A673 (cell line): ENCODE measurements around the gene LENG8. TPM values are rescaled to one million over a fixed set of nuclear protein-coding genes. Genes with fewer than 3 reads are reported as not detected.

Experiments used
- BruUV-seq: library from RNA; stranded (reverse); fragments of 400-500 nt; replicated peaks from 2 replicates; lab custom pipeline; 2021; lab: Mats Ljungman, UMichigan
- CTCF ChIA-PET: fragments of 300-600 bp; sonication (Branson Sonifier 250); formaldehyde crosslinking; loops from one replicate; lab custom pipeline; 2022; ENCODE audit warnings: antibody characterized with exemption; lab: Charles Lee
- POLR2A ChIA-PET: fragments of 300-600 bp; sonication (Branson Sonifier 250); formaldehyde crosslinking; loops from one replicate; lab custom pipeline; 2022; ENCODE audit warnings: antibody characterized with exemption; ENCODE audit not compliant: low non-redundant PET; lab: Charles Lee
- DNase-seq: peaks from one replicate; pipeline ENCODE4 v3.0.0-alpha.2; 2015; ENCODE audit warnings: low spot score
- H3K27ac ChIP-seq: fragments of 200-600 bp; sonication (generic); 2 replicates; pipeline ENCODE4 v1.5.1; 2016; ENCODE audit warnings: mixed run types, low read depth, mild to moderate bottlenecking, mixed read lengths, antibody characterized with exemption, low read length; ENCODE audit not compliant: poor library complexity, severe bottlenecking
- H3K27me3 ChIP-seq: fragments of 200-600 bp; sonication (generic); replicated peaks from 2 replicates; pipeline ENCODE4 v1.6.1; 2017; ENCODE audit warnings: mixed run types, low read depth, mild to moderate bottlenecking, mixed read lengths, antibody characterized with exemption, low read length; ENCODE audit not compliant: insufficient read depth, poor library complexity
- H3K36me3 ChIP-seq: fragments of 200-600 bp; sonication (generic); 2 replicates; pipeline ENCODE4 v1.6.1; 2016; ENCODE audit warnings: mixed run types, mild to moderate bottlenecking, mixed read lengths, antibody characterized with exemption, low read length; ENCODE audit not compliant: insufficient read depth, poor library complexity, severe bottlenecking
- H3K4me1 ChIP-seq: fragments of 200-600 bp; sonication (generic); 2 replicates; pipeline ENCODE4 v1.6.1; 2017; ENCODE audit warnings: mixed run types, mild to moderate bottlenecking, mixed read lengths, antibody characterized with exemption, low read length; ENCODE audit not compliant: insufficient read depth, poor library complexity, severe bottlenecking
- H3K4me3 ChIP-seq: fragments of 200-600 bp; sonication (generic); 2 replicates; pipeline ENCODE4 v1.5.1; 2016; ENCODE audit warnings: low read depth, mixed run types, mild to moderate bottlenecking, mixed read lengths, low read length; ENCODE audit not compliant: poor library complexity, severe bottlenecking
- H3K9me3 ChIP-seq: fragments of 200-600 bp; sonication (generic); 2 replicates; pipeline ENCODE4 v1.6.1; 2016; ENCODE audit warnings: mixed run types, low read depth, mild to moderate bottlenecking, mixed read lengths, antibody characterized with exemption, low read length; ENCODE audit not compliant: poor library complexity, severe bottlenecking
- EZH2 ChIP-seq: fragments of 200-600 bp; sonication (generic); IDR thresholded peaks from 2 replicates; pipeline ENCODE4 v1.6.1; 2017; ENCODE audit warnings: borderline replicate concordance, low read depth, mild to moderate bottlenecking, mixed read lengths, antibody characterized with exemption, low read length; ENCODE audit not compliant: poor library complexity, severe bottlenecking
- intact Hi-C: fragments of 100-400 bp; cut with micrococcal nuclease; formaldehyde crosslinking; loops from one replicate; pipeline ENCODE4 v1.10.0; 2022; ENCODE audit not compliant: unreplicated experiment
- total RNA-seq: library from RNA; stranded (reverse); gene quantifications from 2 replicates; pipeline ENCODE4 v1.2.3, GENCODE V29; 2021
- TF ChIP-seq, protein P1 (sequence below): fragments of 300-800, 200-600 bp; sonication (generic); conservative IDR thresholded peaks from 2 replicates; pipeline ENCODE4 v1.5.1; 2017; ENCODE audit warnings: low read depth, mild to moderate bottlenecking, antibody characterized with exemption, low read length, moderate library complexity, mixed read lengths

LENG8 gene
- total RNA-seq, 1 experiment from 2014 or later: 129 TPM

DNA sequence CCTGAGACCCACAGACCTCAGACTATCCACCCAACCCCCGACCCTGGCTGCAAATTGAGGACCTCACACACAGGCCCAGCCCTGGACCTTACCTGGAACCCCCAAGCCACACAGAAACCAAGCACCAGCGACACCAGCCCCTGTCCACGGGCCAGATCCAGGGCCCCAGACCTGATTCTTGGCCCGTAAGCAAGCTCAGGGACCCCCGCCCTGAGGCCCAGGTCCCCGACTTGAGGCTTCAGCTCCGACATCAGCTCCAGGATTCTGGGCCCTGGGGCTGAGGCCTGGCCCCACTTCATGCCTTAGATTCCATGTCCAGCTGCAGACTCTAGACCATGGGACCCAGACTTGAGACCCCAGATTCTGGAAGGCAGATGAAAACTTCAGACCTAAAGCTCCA lies 27.5 kb upstream of the LENG8 start:
- BruUV-seq: no TSS peak
- Histone ChIP-seq H3K4me1 (no peaks in the 10 kb centered on the region), H3K36me3 (no peaks in the 10 kb centered on the region), H3K9me3 (no peaks in the 10 kb centered on the region), H3K4me3 (no peak overlapping the region), H3K27ac (no peak overlapping the region), H3K27me3 (peaks cover 3% of the 10 kb centered on the region)
- intact Hi-C loops: no loop called here
- DNase-seq: no peak
- TF ChIP-seq EZH2: no peak
- TF ChIP-seq, protein P1, sequence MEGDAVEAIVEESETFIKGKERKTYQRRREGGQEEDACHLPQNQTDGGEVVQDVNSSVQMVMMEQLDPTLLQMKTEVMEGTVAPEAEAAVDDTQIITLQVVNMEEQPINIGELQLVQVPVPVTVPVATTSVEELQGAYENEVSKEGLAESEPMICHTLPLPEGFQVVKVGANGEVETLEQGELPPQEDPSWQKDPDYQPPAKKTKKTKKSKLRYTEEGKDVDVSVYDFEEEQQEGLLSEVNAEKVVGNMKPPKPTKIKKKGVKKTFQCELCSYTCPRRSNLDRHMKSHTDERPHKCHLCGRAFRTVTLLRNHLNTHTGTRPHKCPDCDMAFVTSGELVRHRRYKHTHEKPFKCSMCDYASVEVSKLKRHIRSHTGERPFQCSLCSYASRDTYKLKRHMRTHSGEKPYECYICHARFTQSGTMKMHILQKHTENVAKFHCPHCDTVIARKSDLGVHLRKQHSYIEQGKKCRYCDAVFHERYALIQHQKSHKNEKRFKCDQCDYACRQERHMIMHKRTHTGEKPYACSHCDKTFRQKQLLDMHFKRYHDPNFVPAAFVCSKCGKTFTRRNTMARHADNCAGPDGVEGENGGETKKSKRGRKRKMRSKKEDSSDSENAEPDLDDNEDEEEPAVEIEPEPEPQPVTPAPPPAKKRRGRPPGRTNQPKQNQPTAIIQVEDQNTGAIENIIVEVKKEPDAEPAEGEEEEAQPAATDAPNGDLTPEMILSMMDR: no peak
- ChIA-PET POLR2A (no interaction called here), CTCF (no interaction called here)

DNA sequence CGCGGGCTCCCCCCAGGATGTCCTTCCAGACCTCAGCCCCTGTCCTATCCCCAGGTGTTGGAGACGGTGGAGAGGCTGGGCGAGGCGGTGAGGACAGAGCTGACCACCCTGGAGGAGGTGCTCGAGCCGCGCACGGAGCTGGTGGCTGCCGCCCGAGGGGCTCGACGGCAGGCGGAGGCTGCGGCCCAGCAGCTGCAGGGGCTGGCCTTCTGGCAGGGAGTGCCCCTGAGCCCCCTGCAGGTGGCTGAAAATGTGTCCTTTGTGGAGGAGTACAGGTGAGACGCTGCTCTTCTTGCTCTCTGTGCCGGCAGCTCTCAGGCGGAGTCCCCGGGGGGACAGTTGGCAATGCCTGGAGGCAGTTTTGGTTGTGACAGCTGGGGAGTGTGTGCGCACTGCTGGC lies 26.9 kb upstream of the LENG8 start:
- ChIA-PET POLR2A (no interaction called here), CTCF (no interaction called here)
- H3K4me1 ChIP-seq: no peaks in the 10 kb centered on the region
- H3K36me3 ChIP-seq: no peaks in the 10 kb centered on the region
- H3K27ac ChIP-seq: no peak overlapping the region
- no peaks in the 10 kb centered on the region for H3K27me3 ChIP-seq
- intact Hi-C loops: no loop called here
- BruUV-seq: no TSS peak
- DNase-seq: no peak
- TF ChIP-seq, protein P1: no peak
- no peak for TF ChIP-seq EZH2
- H3K4me3 ChIP-seq: no peak overlapping the region
- no peaks in the 10 kb centered on the region for H3K9me3 ChIP-seq

DNA sequence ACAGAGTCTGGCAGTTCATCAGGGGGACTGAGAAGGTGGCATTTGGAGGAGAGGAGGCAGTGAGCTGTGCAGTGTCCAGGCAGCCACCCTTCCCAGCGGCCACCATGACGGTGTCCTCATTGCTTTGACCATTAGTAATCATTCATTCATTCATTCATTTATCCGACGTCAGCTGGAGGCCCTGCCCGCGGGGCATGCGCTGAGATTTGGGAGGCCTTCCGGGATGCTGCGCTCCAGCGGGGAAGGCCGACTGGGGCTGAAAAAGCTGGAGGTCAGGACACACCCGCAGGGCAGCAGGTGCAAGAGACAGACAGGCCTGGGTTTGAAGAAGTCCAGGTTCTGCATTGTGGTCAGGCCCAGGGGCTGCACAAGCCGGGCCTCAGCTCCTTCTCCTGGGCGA lies 24.8 kb upstream of the LENG8 start:
- ChIA-PET CTCF (no interaction called here), POLR2A (no interaction called here)
- Histone ChIP-seq H3K4me1 (no peaks in the 10 kb centered on the region), H3K9me3 (no peaks in the 10 kb centered on the region), H3K4me3 (no peak overlapping the region), H3K27me3 (no peaks in the 10 kb centered on the region), H3K27ac (no peak overlapping the region), H3K36me3 (no peaks in the 10 kb centered on the region)
- no TSS peak for BruUV-seq
- intact Hi-C loops: no loop called here
- TF ChIP-seq, protein P1: no peak
- no peak for TF ChIP-seq EZH2
- DNase-seq: no peak
